Measurements from ENCODE around the gene MAD1L1.

DNA sequence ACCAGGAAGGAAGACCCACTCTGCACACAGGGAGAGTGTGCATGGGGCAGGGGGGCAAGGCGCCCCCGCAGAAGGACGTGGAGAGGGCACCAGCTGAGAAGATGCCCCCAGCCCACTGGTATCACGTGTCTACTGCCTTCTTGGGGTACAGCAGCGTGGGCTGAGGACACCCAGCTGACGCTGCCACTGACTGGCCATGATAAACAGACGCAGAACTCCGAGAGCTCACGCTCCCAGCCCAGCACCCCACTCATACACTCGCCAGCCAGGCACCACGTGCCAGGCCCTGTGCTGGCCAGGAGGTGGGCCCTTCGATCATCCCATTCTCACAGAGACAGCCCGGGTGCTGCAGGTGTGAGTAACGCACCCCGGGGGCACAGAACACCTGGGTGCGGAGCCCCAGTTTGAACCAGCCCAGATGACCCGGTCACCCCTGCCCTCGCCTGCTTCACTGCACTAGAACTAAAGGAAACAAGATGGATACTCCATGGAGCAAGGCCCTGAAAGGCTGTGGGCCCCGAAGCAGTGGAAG, 199.8 kb downstream of the MAD1L1 start:
- TF ChIP-seq, protein P1, sequence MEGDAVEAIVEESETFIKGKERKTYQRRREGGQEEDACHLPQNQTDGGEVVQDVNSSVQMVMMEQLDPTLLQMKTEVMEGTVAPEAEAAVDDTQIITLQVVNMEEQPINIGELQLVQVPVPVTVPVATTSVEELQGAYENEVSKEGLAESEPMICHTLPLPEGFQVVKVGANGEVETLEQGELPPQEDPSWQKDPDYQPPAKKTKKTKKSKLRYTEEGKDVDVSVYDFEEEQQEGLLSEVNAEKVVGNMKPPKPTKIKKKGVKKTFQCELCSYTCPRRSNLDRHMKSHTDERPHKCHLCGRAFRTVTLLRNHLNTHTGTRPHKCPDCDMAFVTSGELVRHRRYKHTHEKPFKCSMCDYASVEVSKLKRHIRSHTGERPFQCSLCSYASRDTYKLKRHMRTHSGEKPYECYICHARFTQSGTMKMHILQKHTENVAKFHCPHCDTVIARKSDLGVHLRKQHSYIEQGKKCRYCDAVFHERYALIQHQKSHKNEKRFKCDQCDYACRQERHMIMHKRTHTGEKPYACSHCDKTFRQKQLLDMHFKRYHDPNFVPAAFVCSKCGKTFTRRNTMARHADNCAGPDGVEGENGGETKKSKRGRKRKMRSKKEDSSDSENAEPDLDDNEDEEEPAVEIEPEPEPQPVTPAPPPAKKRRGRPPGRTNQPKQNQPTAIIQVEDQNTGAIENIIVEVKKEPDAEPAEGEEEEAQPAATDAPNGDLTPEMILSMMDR (tag by site-specific recombination; IDR thresholded peaks at IDR 0.05), result no peak
- TF ChIP-seq ZNF274 (IDR thresholded peaks at IDR 0.05; ENCODE audit: low read length) (no peak), ZNF274 (tag by site-specific recombination; IDR thresholded peaks at IDR 0.05; ENCODE audit: borderline replicate concordance) (no peak), ZNF202 (tag by site-specific recombination; IDR thresholded peaks at IDR 0.05; ENCODE audit: borderline replicate concordance) (no peak), ZNF747 (tag by site-specific recombination; IDR thresholded peaks at IDR 0.05) (no peak)

Data from HEK293 (cell line).